GM11168 (cell line): ENCODE results near the gene RPS2.
"Not testable (repeated sequence)": the region's sequence is repeated elsewhere in the genome, so short reads cannot be mapped to it uniquely, and the experiment has no call there.

ENCODE experiments used
- in situ Hi-C: fragments of 300-500 bp; cut with MboI; formaldehyde crosslinking; loops from one replicate; pipeline ENCODE4 v1.12.0; 2022; ENCODE audit warnings: low sequenced_read_pairs; ENCODE audit not compliant: unreplicated experiment

The RPS2 gene

GRCh38 chr16:1946495-1947368 is 17.9 kb downstream of the RPS2 start:
- in situ Hi-C loops: no loop called here

GRCh38 chr16:1945559-1946391 is 18.9 kb downstream of the RPS2 start:
- in situ Hi-C loops: no loop called here

DNA sequence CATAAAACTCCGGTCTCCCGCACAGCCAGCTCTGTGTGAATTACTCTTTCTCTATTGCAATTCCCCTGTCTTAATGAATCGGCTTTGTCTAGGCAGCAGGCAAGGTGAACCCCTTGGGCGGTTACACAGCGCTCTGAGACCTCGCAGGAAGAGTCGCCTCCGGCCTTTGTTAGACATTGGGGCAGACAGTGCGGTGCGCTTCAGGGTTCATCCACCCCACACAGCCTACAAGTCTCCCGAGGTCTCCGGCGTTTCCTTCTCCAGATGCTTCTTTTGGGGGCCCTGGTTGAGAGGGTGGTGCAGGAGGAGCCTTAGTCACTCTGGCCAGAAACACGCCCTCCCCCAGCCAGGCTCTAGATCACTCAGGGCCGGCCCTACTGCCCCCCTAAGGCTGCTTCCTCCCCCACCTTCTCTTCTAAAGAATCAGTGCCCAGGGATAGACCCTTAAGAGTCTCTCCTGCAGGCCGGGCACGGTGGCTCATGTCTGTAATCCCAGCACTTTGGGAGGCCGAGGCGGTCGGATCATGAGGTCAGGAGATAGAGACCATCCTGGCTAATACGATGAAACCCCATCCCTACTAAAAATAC is 19.9 kb downstream of the RPS2 start:
- in situ Hi-C loops: no loop called here

GRCh38 chr16:1942810-1943726 is 21.6 kb downstream of the RPS2 start, which contains the start of gene MSRB1:
TSS of gene MSRB1 (minus strand) at chr16:1943199. CDS start at chr16:1943156, 43 bp downstream.
- in situ Hi-C loops: no loop called here

DNA sequence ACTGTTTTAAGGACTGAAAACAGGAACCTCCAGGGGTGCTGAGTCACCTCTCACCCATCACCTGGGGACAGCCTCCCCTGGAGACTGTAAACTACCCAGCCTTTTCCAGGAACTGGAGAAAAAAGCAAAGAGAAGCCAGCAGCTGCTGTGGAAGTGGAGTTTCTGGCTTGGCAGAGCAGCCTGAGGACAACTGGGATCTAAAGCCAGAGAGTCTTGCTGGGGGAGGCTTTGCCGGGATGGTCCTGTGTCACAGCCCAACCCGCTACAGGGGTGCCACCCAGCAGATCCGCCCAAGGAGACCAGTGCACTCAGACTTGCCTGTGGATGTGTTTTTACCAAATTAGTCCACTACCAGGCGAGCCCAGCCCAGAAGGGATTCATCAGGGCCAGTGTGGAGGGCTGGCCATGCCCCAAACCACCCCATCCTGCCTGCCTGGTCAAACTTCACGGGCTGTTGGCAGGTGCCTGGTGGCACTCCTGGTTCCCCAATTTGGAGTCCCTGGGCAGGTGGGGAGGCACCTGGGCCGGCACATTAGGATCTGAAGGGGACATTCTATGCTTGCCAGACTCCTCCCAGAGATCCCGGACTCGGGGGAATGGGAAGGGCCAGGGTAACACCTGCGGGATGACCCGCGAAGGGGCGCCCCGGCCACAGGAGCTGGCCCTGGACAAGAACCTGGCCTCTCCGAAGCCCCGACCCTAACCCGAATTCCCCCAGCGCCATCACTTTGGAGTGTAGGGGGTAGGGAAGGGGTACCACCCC is 22.4 kb downstream of the RPS2 start:
- in situ Hi-C loops: no loop called here

DNA sequence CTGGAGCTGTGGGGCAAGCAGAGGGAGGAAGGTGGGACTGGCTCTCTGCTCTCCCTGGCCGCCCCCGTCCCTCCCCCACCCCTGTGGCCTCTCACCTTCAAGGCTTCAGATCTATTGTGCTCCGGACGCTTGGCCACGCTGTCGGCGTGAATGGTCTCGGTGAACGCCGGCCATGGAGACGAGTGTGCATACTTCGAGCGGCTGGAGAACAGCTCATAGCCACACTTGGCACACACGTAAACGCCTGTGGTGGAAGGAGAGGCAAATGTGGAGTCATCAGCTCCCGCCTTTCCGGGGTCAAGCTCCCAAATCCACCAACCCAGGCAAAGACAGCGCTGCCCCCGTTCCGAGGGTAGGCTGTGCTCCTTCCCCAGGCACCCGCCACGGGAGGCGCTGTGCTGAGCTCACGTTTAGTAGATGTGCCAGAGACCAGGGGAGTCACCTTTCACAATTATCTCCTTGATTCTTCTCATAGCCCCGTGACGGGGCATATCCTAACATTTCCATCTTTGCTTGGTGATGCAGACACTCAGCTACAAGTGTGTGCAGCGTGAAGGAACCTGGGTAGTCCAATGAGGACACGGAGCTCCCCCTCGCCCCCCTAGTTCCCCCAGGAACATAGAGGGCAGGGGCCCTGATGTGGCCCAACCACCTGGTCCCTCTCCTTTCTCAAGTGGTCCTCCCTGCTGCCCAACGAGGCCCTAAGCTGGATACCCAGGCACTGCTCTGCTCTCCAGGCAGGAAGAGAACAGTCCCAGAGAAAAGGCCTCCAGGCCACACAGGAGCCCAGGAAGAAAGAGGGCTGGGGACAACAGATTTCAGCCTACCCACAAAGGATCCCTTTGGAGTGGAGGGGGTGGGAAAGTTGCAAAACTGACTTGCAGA is 23.2 kb downstream of the RPS2 start:
- in situ Hi-C loops: no loop called here

- in situ Hi-C loops: no loop called here
Measured at GRCh38 chr16:1940273-1941161, 24.1 kb downstream of the RPS2 start.

DNA sequence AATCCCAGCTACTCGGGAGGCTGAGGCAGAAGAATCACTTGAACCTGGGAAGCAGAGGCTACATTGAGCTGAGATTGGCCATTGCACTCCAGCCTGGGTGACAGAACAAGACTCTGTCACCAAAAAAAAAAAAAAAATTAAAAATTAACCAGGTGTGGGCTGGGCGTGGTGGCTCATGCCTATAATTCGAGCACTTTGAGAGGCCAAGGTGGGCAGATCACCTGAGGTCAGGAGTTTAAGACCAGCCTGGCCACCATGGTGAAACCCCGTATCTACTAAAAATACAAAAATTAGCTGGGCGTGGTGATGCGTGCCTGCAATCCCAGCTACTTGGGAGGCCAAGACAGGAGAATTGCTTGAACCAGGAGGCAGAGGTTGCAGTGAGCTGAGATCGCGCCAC is 24.8 kb downstream of the RPS2 start:
- in situ Hi-C loops: not testable (repeated sequence)

- in situ Hi-C loops: no loop called here
Measured at GRCh38 chr16:1938910-1939309, 25.7 kb downstream of the RPS2 start.

DNA sequence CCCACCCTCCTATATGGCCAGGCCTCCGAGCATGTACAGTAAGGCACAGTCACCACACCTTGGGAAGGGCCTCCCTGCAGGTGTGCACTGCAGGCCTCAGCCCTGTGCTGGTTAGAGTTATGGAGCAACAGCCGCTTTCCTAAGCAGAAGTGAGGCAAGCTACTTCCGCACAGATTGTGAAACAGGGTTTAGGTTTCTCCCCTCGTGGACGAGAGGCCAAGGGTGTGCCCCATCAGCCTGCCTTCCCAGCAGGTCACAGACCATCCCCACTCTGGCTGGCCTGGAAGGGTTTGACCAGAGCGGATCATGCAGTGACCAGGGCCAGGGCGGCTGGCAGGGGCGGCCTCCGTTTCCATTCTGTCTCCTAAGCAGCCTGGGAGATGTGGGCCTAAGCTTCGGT is 26.3 kb downstream of the RPS2 start:
- in situ Hi-C loops: no loop called here

- in situ Hi-C loops: no loop called here
Measured at GRCh38 chr16:1936945-1937479, 27.6 kb downstream of the RPS2 start.

- in situ Hi-C loops: loop anchor here (5.0 kb wide), 1 partner anchor 71 kb away; no protein-coding TSS in a partner anchor
Measured at GRCh38 chr16:1933097-1933661, 31.4 kb downstream of the RPS2 start.

GRCh38 chr16:1932050-1933028 is 32.3 kb downstream of the RPS2 start:
- in situ Hi-C loops: loop anchor here (5.0 kb wide), 1 partner anchor 70 kb away; no protein-coding TSS in a partner anchor

DNA sequence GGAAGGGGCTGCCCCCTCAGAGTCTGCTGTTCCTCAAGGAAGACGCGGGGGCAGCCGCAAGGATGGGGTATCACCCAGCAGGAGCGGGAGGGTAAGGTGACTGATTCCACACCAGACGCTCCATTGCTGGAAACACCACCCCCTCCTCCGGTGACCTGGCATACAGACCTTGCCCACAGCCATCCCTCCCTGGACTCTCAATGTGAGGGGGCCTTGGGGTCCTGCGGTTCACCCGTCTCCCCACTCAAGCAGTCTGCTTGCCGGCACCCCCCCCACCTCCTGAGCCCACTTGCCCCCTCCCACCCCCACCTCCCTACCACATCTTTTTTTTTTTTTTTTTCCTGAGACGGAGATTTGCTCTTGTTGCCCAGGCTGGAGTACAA is 34.3 kb downstream of the RPS2 start:
- in situ Hi-C loops: loop anchor here (5.0 kb wide), 1 partner anchor 68 kb away; no protein-coding TSS in a partner anchor
